Fibroblast of upper back skin (primary cell): Measurements from ENCODE around the gene POMT2.
"Not testable (repeated sequence)": the region's sequence is repeated elsewhere in the genome, so short reads cannot be mapped to it uniquely, and the experiment has no call there.

Source experiments
- DNase-seq: peaks from one replicate; pipeline ENCODE4 v3.0.0-alpha.2; 2013

The POMT2 gene, protein sequence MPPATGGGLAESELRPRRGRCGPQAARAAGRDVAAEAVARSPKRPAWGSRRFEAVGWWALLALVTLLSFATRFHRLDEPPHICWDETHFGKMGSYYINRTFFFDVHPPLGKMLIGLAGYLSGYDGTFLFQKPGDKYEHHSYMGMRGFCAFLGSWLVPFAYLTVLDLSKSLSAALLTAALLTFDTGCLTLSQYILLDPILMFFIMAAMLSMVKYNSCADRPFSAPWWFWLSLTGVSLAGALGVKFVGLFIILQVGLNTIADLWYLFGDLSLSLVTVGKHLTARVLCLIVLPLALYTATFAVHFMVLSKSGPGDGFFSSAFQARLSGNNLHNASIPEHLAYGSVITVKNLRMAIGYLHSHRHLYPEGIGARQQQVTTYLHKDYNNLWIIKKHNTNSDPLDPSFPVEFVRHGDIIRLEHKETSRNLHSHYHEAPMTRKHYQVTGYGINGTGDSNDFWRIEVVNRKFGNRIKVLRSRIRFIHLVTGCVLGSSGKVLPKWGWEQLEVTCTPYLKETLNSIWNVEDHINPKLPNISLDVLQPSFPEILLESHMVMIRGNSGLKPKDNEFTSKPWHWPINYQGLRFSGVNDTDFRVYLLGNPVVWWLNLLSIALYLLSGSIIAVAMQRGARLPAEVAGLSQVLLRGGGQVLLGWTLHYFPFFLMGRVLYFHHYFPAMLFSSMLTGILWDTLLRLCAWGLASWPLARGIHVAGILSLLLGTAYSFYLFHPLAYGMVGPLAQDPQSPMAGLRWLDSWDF

GRCh38 chr14:77320238-77320935 lies at the start of gene POMT2:
Gene POMT2, minus strand, starts transcription at chr14:77320883. Its CDS starts 202 bp downstream, at chr14:77320681.
- peak; percentile 86 for DNase-seq

DNA sequence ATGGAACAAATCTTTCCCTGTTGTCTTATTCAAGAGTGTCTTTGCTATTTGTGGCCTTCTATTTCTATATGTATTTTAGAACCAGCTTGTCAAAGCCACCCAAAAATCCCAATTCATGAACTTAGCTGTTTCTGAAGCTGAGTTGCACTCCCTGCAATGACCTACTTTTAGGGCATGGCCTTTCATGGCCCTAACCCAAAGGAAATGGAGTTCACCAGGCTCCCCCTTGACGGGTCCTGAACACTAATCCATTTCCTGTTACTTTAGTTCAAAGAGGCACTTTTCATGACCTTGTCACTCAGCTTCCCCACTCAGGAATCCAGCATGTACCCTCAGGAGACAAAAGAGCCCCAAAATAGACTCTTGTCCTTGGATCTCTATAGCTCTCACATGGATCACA lies 48.6 kb upstream of the POMT2 start:
- DNase-seq = no peak

- no peak for DNase-seq
These were observed 43.5 kb upstream of the POMT2 start for GRCh38 chr14:77364146-77364545.

DNA sequence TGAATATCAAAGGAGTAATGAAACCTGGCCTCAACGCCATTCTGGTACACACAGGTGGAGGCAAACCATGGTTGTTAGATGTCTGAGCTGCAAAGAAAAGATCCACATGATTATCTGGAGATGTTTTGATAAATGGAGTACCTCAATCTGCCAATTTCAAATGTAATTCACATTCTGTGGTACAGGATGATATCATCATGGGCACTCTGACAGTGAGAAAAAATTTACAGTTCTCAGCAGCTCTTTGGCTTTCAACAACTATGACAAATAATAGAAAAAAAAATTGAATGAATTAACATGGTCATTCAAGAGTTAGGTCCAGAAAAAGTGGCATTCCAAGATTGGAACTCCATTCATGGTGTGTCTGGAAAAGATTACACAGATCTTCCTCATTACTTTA lies 38.9 kb upstream of the POMT2 start:
- DNase-seq = no peak

- DNase-seq = no peak
These were observed 36.2 kb upstream of the POMT2 start for GRCh38 chr14:77356899-77357298.

DNA sequence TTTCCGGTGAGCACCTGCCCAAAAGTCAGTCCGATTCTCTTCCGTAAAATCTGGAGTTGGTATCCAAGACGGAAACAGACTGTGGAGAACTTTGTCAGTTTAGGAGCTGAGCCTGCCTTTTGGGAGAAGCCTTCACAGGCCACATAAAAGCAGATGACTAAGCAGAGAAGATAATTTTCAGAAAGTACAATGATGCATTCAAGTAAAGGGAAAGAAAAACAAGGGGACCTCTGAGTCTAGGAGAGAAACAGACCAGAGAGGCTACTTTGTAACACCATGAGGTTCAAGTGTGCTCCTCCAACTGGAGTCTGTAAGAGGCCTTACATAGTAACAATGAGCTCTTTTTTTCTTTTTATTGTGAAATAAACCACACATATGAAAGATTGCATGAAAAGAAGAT lies 35.1 kb upstream of the POMT2 start:
- no peak for DNase-seq

DNA sequence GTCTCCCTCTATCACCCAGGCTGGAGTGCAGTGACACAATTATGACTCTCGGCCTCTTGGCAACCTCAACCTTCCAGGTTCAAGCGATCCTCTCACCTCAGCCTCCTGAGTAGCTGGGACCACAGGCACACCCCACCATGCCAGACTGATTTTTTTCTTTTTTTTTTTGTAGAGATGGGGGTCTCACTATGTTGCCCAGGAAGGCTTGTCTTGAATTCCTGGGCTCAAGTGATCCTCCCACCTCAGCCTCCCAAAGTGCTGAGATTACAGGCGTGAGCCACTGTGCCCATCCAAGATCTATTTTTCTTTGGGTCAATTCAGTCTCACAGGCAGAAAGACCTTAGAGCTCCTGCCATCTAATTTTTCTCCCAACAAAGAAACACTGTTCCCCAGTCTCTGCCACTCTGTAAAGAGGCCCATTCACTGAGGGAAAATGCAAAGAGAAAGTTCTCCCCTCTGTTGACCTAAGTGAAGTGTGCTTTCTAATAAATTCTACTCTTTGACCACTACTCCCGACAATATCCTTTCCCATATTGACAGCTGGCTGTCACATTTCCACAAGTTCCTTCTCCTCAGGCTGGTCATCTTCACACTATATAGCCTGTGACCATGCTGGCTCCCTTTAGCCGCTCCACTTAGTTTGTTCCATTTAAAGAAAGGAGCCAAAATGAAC lies 32.9 kb upstream of the POMT2 start:
- DNase-seq = no peak

GRCh38 chr14:77347751-77348150 lies 27.1 kb upstream of the POMT2 start:
- peak; percentile 3 for DNase-seq

GRCh38 chr14:77346495-77346894 lies 25.8 kb upstream of the POMT2 start:
- no peak for DNase-seq

GRCh38 chr14:77344377-77344996 lies 23.8 kb upstream of the POMT2 start:
- peak; percentile 51 for DNase-seq

DNA sequence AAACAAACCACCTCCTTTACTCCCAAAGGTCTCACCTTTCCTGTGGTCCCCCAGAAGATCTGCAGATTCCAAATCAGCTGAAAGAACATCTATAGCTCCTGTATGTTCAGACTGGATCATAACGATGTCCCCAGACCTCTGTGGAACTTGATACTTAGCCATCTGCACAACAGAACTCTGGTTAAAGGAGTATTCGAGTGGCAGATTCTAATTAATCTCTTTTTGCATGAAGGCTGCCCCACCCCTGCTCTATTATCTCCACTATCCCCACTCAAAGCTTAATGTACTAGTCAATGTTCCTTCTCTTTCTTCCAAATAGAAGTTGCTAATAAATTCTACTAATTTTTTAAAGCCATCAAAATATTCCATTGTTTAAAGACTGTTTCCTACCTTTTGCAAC lies 23.0 kb upstream of the POMT2 start:
- no peak for DNase-seq

DNA sequence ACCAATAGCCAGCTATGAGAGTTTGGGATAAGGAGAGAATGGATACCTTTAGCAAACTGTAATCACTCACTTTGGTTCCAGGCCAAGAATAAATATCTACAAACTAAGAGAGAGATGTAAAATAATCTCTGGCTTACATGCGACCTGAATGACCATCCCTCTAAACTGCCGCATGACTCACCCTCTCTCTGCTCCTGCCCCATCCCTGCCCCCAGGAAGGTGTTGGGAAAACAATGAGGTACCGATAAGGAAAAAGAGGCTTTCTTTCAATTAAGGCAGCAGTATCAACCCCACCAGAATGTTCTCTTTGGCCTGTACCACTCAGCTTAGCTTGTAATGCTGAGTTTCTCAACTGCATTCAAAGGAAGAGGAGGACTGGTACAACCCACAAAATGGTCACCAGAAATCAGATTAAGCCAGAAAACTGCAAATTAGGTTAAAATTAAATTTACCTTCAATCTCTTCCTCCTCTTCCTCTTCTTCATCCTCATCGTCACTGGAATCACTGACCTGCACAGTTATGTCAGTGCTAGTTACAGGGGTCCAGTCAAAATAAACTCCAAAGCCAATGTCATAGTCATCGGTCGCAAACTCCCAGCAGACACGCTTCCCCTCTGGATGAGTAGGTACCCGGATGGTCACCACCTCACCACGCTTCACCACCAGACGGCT lies 22.2 kb upstream of the POMT2 start:
- DNase-seq = peak; percentile 3

DNA sequence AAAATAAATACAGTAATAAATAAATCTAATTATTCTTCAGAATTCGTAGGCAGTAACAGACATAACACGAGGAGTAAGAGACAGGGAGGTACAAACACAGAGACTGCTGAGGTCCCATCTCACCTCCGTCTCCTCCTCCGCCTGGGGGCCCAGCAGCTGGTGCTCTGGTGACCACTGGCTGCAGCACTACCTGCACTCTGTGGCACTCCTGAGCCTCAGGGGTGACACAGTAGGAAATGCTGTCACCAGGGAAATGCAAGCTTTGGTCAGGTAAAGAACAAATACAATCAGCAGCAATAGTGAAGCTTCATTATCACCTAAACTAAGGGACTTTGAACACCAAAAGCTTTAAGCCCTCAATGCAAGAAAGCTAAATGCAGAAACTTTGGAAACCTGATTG lies 19.7 kb upstream of the POMT2 start:
- DNase-seq = no peak

- DNase-seq = peak; percentile 48
These were observed 18.7 kb upstream of the POMT2 start for GRCh38 chr14:77339407-77339806.

DNA sequence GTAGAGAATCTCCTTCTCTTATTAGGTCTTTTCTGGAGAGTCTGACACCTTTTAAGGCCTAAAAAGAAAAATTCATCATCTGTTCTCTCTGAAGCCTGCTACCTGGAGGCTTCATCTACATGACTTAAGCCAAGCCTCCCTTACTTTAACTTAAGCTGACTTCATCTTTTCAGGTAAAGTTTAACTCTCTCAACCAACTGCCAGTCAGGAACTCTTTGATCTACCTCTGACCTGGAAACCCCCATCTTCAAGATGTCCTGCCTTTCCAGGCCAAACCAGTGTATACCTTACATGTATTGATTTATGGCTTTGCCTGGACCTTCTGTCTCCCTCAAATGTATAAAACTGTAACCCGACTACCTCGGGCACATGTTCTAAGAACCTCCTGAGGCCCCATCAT lies 17.6 kb upstream of the POMT2 start:
- DNase-seq = no peak

- no peak for DNase-seq
These were observed 17.2 kb upstream of the POMT2 start for GRCh38 chr14:77337880-77338279.

DNA sequence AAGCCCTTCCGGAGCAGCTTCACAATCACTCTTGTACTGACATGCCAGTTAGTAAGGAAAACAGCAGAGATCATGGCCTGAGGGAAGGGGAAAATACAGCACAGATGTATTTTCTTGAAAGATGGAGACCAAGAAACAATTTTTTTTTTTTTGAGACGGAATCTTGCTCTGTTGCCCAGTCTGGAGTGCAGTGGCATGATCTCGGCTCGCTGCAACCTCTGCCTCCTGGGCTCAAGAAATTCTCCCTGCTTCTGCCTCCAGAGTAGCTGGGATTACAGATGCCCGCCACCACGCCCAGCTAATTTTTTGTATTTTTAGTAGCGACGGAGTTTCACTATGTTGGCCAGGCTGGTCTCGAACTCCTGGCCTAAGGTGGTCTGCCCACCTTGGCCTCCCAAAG lies 16.6 kb upstream of the POMT2 start:
- not testable (repeated sequence) for DNase-seq

DNA sequence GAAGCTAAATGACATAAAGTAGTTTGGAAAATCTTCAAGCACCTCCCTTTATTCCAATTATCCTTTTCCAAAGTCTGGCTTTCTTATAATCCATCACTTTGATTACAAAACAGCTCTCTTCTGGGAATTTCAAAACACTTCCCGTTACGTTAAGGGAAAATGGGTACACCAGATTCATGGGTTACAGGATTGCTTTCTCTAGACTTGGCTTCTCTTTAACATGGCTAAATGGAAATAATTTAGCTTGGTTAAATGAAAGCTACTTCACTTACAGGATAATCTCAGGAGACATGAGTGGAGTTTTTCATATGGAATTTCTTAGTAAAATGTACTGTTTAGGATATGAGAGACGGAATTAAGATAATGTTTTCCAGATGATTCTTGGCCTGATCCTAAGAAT lies 14.9 kb upstream of the POMT2 start:
- no peak for DNase-seq

GRCh38 chr14:77329872-77330271 lies 9.2 kb upstream of the POMT2 start:
- no peak for DNase-seq

- no peak for DNase-seq
These were observed 6.4 kb upstream of the POMT2 start for GRCh38 chr14:77327111-77327510.

- no peak for DNase-seq
These were observed 5.0 kb upstream of the POMT2 start for GRCh38 chr14:77325746-77326094.
